OCI-LY7 (cell line): ENCODE results near the gene CEP152.

Experiments
- EZH2phosphoT487 ChIP-seq: fragments of 200-600 bp; sonication (generic); IDR thresholded peaks from 2 replicates; pipeline ENCODE4 v1.6.1; 2018; ENCODE audit warnings: low read depth, borderline replicate concordance, mild to moderate bottlenecking, mixed run types, antibody characterized with exemption, low read length, moderate library complexity, mixed read lengths
- TF ChIP-seq, protein P1 (sequence below): fragments of 200-600 bp; sonication (generic); conservative IDR thresholded peaks from 2 replicates; pipeline ENCODE4 v1.5.1; 2014; ENCODE audit warnings: mild to moderate bottlenecking, antibody characterized with exemption, low read length, moderate library complexity, mixed read lengths

DNA sequence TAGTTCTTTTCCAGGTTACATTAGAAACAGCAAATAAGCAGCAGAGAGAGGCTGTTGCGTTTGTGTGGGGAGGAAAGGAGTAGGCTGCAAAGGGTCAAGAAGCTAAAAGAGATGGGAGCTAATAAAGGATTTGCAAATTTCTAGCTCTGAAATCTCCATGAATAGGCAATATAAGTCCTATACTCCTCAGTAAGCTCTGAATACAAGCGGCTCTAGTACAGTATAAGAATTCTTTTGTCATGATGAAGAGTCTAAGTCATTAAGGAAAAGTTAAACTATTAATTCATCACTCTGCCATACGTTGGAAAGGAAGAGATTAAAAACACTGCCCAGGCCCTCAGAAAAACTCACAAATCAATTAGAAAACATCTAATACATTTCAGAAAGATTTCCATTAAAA is 59.3 kb downstream of the CEP152 start:
- TF ChIP-seq, protein P1, sequence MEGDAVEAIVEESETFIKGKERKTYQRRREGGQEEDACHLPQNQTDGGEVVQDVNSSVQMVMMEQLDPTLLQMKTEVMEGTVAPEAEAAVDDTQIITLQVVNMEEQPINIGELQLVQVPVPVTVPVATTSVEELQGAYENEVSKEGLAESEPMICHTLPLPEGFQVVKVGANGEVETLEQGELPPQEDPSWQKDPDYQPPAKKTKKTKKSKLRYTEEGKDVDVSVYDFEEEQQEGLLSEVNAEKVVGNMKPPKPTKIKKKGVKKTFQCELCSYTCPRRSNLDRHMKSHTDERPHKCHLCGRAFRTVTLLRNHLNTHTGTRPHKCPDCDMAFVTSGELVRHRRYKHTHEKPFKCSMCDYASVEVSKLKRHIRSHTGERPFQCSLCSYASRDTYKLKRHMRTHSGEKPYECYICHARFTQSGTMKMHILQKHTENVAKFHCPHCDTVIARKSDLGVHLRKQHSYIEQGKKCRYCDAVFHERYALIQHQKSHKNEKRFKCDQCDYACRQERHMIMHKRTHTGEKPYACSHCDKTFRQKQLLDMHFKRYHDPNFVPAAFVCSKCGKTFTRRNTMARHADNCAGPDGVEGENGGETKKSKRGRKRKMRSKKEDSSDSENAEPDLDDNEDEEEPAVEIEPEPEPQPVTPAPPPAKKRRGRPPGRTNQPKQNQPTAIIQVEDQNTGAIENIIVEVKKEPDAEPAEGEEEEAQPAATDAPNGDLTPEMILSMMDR: no peak
- TF ChIP-seq EZH2phosphoT487: no peak
